ENCODE measurements around the gene AHCY. TPM values are rescaled to one million over a fixed set of nuclear protein-coding genes. Genes with fewer than 3 reads are reported as not detected.

AHCY gene
- total and polyA plus RNA-seq, 2 donors (not counting 1 experiment from before 2014, with no cell fraction given) = 68.4 to 78.3 TPM

- TF ChIP-seq, protein P1, sequence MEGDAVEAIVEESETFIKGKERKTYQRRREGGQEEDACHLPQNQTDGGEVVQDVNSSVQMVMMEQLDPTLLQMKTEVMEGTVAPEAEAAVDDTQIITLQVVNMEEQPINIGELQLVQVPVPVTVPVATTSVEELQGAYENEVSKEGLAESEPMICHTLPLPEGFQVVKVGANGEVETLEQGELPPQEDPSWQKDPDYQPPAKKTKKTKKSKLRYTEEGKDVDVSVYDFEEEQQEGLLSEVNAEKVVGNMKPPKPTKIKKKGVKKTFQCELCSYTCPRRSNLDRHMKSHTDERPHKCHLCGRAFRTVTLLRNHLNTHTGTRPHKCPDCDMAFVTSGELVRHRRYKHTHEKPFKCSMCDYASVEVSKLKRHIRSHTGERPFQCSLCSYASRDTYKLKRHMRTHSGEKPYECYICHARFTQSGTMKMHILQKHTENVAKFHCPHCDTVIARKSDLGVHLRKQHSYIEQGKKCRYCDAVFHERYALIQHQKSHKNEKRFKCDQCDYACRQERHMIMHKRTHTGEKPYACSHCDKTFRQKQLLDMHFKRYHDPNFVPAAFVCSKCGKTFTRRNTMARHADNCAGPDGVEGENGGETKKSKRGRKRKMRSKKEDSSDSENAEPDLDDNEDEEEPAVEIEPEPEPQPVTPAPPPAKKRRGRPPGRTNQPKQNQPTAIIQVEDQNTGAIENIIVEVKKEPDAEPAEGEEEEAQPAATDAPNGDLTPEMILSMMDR (conservative IDR thresholded peaks at IDR 0.05 in 1 of 2, IDR thresholded peaks at IDR 0.05 in 1 of 2; ENCODE audit: low read depth in 1 of 2, low read length in 2 of 2) = no peak
- TF ChIP-seq EZH2 (IDR thresholded peaks at IDR 0.05; ENCODE audit: low read length, missing control alignments) = no peak
- Histone ChIP-seq H3K27me3 (ENCODE audit: control insufficient read depth, insufficient read depth, low read length) (no peaks in the 10 kb centered on the region), H4K20me1 (ENCODE audit: control insufficient read depth, extremely low read depth, insufficient read depth, low read length) (no peaks in the 10 kb centered on the region), H3K9me3 (ENCODE audit: control insufficient read depth, insufficient read depth, low read depth, low read length) (no peaks in the 10 kb centered on the region), H3K9ac (ENCODE audit: insufficient read depth, low read length) (no peak overlapping the region), H3K4me1 (ENCODE audit: control insufficient read depth, extremely low read depth, insufficient read depth, low read length) (peaks cover 6% of the 10 kb centered on the region), H3K4me2 (ENCODE audit: extremely low read depth, insufficient read depth, low read length) (peak overlapping the region; percentile 58), H2AFZ (ENCODE audit: low read length) (no peak overlapping the region), H3K79me2 (ENCODE audit: control insufficient read depth, insufficient read depth, low read length) (no peaks in the 10 kb centered on the region), H3K36me3 (ENCODE audit: control insufficient read depth, insufficient read depth, low read length) (no peaks in the 10 kb centered on the region), H3K27ac (ENCODE audit: insufficient read depth, low read length) (no peak overlapping the region), H3K4me3 (replicated peaks in 1 of 4; ENCODE audit: control extremely low read depth in 1 of 4, insufficient read depth in 1 of 4, low read depth in 3 of 4, low read length in 4 of 4) (peak overlapping the region in 3 of 4 experiments; percentile 4 to 21 (median 18))
- no peak for DNase-seq (ENCODE audit: low read depth in 2 of 2)
Measured at GRCh38 chr20:34312024-34312460, 8.9 kb upstream of the AHCY start.

GRCh38 chr20:34311118-34312023 lies 8.2 kb upstream of the AHCY start:
- H3K79me2 ChIP-seq (ENCODE audit: control insufficient read depth, insufficient read depth, low read length) = no peaks in the 10 kb centered on the region
- DNase-seq (ENCODE audit: low read depth in 2 of 2) = no peak
- peak overlapping the region; percentile 19 for H2AFZ ChIP-seq (ENCODE audit: low read length)
- peak overlapping the region in 2 of 4 experiments; percentile 18 to 21 for H3K4me3 ChIP-seq (replicated peaks in 1 of 4; ENCODE audit: control extremely low read depth in 1 of 4, insufficient read depth in 1 of 4, low read depth in 3 of 4, low read length in 4 of 4)
- H4K20me1 ChIP-seq (ENCODE audit: control insufficient read depth, extremely low read depth, insufficient read depth, low read length) = no peaks in the 10 kb centered on the region
- peak overlapping the region; percentile 58 for H3K4me2 ChIP-seq (ENCODE audit: extremely low read depth, insufficient read depth, low read length)
- no peak overlapping the region for H3K27ac ChIP-seq (ENCODE audit: insufficient read depth, low read length)
- H3K9me3 ChIP-seq (ENCODE audit: control insufficient read depth, insufficient read depth, low read depth, low read length) = no peaks in the 10 kb centered on the region
- no peak overlapping the region for H3K9ac ChIP-seq (ENCODE audit: insufficient read depth, low read length)
- no peaks in the 10 kb centered on the region for H3K36me3 ChIP-seq (ENCODE audit: control insufficient read depth, insufficient read depth, low read length)
- H3K27me3 ChIP-seq (ENCODE audit: control insufficient read depth, insufficient read depth, low read length) = no peaks in the 10 kb centered on the region
- TF ChIP-seq, protein P1 (conservative IDR thresholded peaks at IDR 0.05 in 1 of 2, IDR thresholded peaks at IDR 0.05 in 1 of 2; ENCODE audit: low read depth in 1 of 2, low read length in 2 of 2) = peak; percentile 28 to 37
- no peak for TF ChIP-seq EZH2 (IDR thresholded peaks at IDR 0.05; ENCODE audit: low read length, missing control alignments)
- H3K4me1 ChIP-seq (ENCODE audit: control insufficient read depth, extremely low read depth, insufficient read depth, low read length) = peaks cover 6% of the 10 kb centered on the region

DNA sequence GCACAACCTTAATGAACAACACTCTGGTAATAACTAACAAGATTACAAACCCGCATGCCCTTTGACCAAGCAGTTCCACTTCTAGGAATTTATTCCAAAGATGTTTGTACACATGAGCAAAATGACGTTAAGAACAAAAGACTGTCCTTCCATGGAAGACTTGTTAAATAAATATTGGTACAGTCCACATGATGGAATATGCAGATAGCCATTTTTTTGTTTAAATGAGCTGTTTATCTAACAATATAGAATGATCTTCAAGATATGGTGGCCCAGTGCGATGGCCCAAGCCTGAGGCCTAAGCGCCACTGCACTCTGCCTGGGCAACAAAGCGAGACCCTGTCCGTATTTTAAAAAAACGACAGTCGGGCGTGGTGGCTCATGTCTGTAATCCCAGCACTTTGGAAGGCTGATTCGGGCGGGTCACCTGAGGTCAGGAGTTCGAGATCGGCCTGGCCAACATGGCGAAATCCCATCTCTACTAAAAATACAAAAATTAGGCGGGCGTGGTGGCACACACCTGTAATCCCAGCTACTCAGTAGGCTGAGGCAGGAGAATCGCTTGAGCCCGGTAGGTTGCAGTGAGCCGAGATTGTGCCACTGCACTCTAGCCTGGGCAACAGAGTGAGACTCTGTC lies 7.4 kb upstream of the AHCY start:
- Histone ChIP-seq H2AFZ (ENCODE audit: low read length) (no peak overlapping the region), H3K27me3 (ENCODE audit: control insufficient read depth, insufficient read depth, low read length) (no peaks in the 10 kb centered on the region), H3K27ac (ENCODE audit: insufficient read depth, low read length) (no peak overlapping the region), H3K9me3 (ENCODE audit: control insufficient read depth, insufficient read depth, low read depth, low read length) (no peaks in the 10 kb centered on the region), H3K36me3 (ENCODE audit: control insufficient read depth, insufficient read depth, low read length) (no peaks in the 10 kb centered on the region), H3K4me3 (replicated peaks in 1 of 4; ENCODE audit: control extremely low read depth in 1 of 4, insufficient read depth in 1 of 4, low read depth in 3 of 4, low read length in 4 of 4) (no peak overlapping the region), H4K20me1 (ENCODE audit: control insufficient read depth, extremely low read depth, insufficient read depth, low read length) (no peaks in the 10 kb centered on the region), H3K4me2 (ENCODE audit: extremely low read depth, insufficient read depth, low read length) (no peak overlapping the region), H3K4me1 (ENCODE audit: control insufficient read depth, extremely low read depth, insufficient read depth, low read length) (peaks cover 6% of the 10 kb centered on the region), H3K9ac (ENCODE audit: insufficient read depth, low read length) (no peak overlapping the region), H3K79me2 (ENCODE audit: control insufficient read depth, insufficient read depth, low read length) (no peaks in the 10 kb centered on the region)
- no peak for TF ChIP-seq EZH2 (IDR thresholded peaks at IDR 0.05; ENCODE audit: low read length, missing control alignments)
- TF ChIP-seq, protein P1 (conservative IDR thresholded peaks at IDR 0.05 in 1 of 2, IDR thresholded peaks at IDR 0.05 in 1 of 2; ENCODE audit: low read depth in 1 of 2, low read length in 2 of 2) = no peak
- DNase-seq (ENCODE audit: low read depth in 2 of 2) = no peak
